Skin of body (tissue), 2 donors: ENCODE measurements around the gene MCEE. TPM values are rescaled to one million over a fixed set of nuclear protein-coding genes. Genes with fewer than 3 reads are reported as not detected.
A peak's percentile ranks its signal among the peaks of the same experiment; 100 is the strongest.
"Not testable (repeated sequence)": the region's sequence is repeated elsewhere in the genome, so short reads cannot be mapped to it uniquely, and the experiment has no call there.

ENCODE experiments used
- DNase-seq: peaks from one replicate; lab custom pipeline; 2025; lab: John Stamatoyannopoulos, UW
- total RNA-seq: library from RNA; depleted of rRNA; stranded (reverse); fragments of >200 nt; gene quantifications from one replicate; pipeline ENCODE4 v1.2.3, GENCODE V29; 2014

Gene MCEE
- 33.5 TPM for total RNA-seq

GRCh38 chr2:71130152-71130904 lies at the start of gene MCEE, which contains the start of gene MPHOSPH10:
Gene MCEE, minus strand, starts transcription at chr2:71130229. Its CDS starts 10 bp downstream, at chr2:71130219.
Gene MPHOSPH10, plus strand, starts transcription at chr2:71130634. Its CDS starts 32 bp downstream, at chr2:71130666.
- DNase-seq: peak; percentile 91

GRCh38 chr2:71178836-71179235 lies 48.8 kb upstream of the MCEE start:
- not testable (repeated sequence) for DNase-seq

GRCh38 chr2:71174207-71174606 lies 44.2 kb upstream of the MCEE start:
- DNase-seq: no peak

- DNase-seq: no peak
These were observed 43.1 kb upstream of the MCEE start for GRCh38 chr2:71173096-71173495.

- DNase-seq: no peak
These were observed 36.8 kb upstream of the MCEE start for GRCh38 chr2:71166812-71167211.

- DNase-seq: no peak
These were observed 27.2 kb upstream of the MCEE start for GRCh38 chr2:71157124-71157793.

GRCh38 chr2:71156573-71156972 lies 26.5 kb upstream of the MCEE start:
- DNase-seq: peak; percentile 69

- no peak for DNase-seq
These were observed 25.8 kb upstream of the MCEE start for GRCh38 chr2:71155846-71156245.

- no peak for DNase-seq
These were observed 24.8 kb upstream of the MCEE start for GRCh38 chr2:71154798-71155197.

- no peak for DNase-seq
These were observed 24.2 kb upstream of the MCEE start for GRCh38 chr2:71154279-71154678.

- no peak for DNase-seq
These were observed 23.7 kb upstream of the MCEE start for GRCh38 chr2:71153585-71154224.

GRCh38 chr2:71151620-71152019 lies 21.6 kb upstream of the MCEE start:
- DNase-seq: no peak

GRCh38 chr2:71150082-71150816 lies 20.2 kb upstream of the MCEE start:
- no peak for DNase-seq

GRCh38 chr2:71148506-71149063 lies 18.6 kb upstream of the MCEE start:
- DNase-seq: no peak

- no peak for DNase-seq
These were observed 13.8 kb upstream of the MCEE start for GRCh38 chr2:71143782-71144181.

- no peak for DNase-seq
These were observed 6.1 kb upstream of the MCEE start for GRCh38 chr2:71136174-71136573.

GRCh38 chr2:71133603-71134002 lies 3.6 kb upstream of the MCEE start:
- DNase-seq: no peak

- not testable (repeated sequence) for DNase-seq
These were observed 1.5 kb upstream of the MCEE start for GRCh38 chr2:71131387-71132166.

- no peak for DNase-seq
These were observed 846 bp upstream of the MCEE start for GRCh38 chr2:71130905-71131244.

GRCh38 chr2:71129902-71130151 lies 202 bp downstream of the MCEE start:
- DNase-seq: no peak
